ENCODE data around the gene PANX3. TPM values are rescaled to one million over a fixed set of nuclear protein-coding genes. Genes with fewer than 3 reads are reported as not detected.

The PANX3 gene
- total and polyA plus RNA-seq, 5 donors from 2014 or later, result not detected

DNA sequence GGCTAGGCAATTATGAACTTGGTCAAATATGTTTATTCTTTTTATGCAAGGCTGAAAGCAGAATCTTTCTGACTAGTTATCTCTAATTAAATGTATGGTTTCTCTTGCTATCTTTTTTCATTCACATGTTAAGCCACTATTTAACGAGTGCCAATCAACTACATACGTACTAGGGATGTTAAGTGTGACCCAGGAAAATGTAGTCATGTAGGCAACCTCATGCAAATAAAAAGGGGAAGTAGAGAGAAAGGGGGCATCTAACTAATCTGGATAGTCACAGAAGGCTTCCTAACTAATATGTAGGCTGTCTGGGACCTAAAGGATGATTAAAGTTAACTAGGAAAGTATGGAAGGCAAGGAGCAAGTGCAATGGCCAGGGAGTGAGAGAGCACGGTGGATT lies 34.9 kb downstream of the PANX3 start:
- ATAC-seq (ENCODE audit: low read depth in 2 of 2) (no peak), DNase-seq (no peak)
- no peaks in the 10 kb centered on the region for H3K9me3 ChIP-seq (ENCODE audit: control insufficient read depth in 2 of 2, low read length in 2 of 2)
- H3K36me3 ChIP-seq (ENCODE audit: control insufficient read depth, insufficient read depth, low read length), result no peaks in the 10 kb centered on the region
- H3K4me1 ChIP-seq (ENCODE audit: control insufficient read depth, insufficient read depth, low read length, poor library complexity, severe bottlenecking), result no peaks in the 10 kb centered on the region
- no peak overlapping the region for H3K27ac ChIP-seq (ENCODE audit: insufficient read depth, low read length, poor library complexity, severe bottlenecking)
- Mint-ChIP-seq H3K27me3 (no peaks in the 10 kb centered on the region), H3K4me3 (no peak overlapping the region), H3K9me3 (no peaks in the 10 kb centered on the region), H3K4me1 (no peaks in the 10 kb centered on the region), H3K27ac (no peak overlapping the region), H3K36me3 (peaks cover 10% of the 10 kb centered on the region)
- no peak overlapping the region for H3K4me3 ChIP-seq (ENCODE audit: low read depth, low read length)
- H3K27me3 ChIP-seq (ENCODE audit: control insufficient read depth, insufficient read depth, low read length), result no peaks in the 10 kb centered on the region

DNA sequence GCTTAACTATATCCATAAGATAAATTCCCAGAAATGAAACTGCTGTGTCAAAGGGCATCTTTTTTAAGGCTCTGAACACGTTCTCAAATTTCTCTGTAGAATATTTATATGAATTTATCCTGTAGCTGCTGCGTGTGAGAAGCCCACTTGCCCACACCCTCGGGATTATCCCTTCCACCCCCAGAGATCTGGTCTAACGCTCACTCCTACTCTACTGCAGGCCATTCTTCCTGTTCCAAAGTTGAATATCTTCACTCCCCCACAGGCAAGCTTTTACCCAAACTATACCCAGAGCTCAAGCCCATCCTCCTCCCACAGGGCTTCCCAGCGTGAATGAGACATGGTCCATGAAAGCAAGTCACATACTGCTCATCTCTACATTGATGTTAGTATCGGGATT lies 37.4 kb downstream of the PANX3 start:
- Histone ChIP-seq H3K36me3 (ENCODE audit: control insufficient read depth, insufficient read depth, low read length) (no peaks in the 10 kb centered on the region), H3K27me3 (ENCODE audit: control insufficient read depth, insufficient read depth, low read length) (no peaks in the 10 kb centered on the region), H3K4me3 (ENCODE audit: low read depth, low read length) (no peak overlapping the region), H3K27ac (ENCODE audit: insufficient read depth, low read length, poor library complexity, severe bottlenecking) (no peak overlapping the region), H3K9me3 (ENCODE audit: control insufficient read depth in 2 of 2, low read length in 2 of 2) (no peaks in the 10 kb centered on the region), H3K4me1 (ENCODE audit: control insufficient read depth, insufficient read depth, low read length, poor library complexity, severe bottlenecking) (no peaks in the 10 kb centered on the region)
- H3K9me3 Mint-ChIP-seq, result peaks cover 0 to 2% (median 0%) of the 10 kb centered on the region in 7 donors
- H3K4me3 Mint-ChIP-seq, result no peak overlapping the region
- no peaks in the 10 kb centered on the region for H3K27me3 Mint-ChIP-seq
- ATAC-seq (ENCODE audit: low read depth in 2 of 2) (no peak), DNase-seq (no peak)
- H3K36me3 Mint-ChIP-seq, result peaks cover 22% of the 10 kb centered on the region
- no peaks in the 10 kb centered on the region for H3K4me1 Mint-ChIP-seq
- no peak overlapping the region for H3K27ac Mint-ChIP-seq

DNA sequence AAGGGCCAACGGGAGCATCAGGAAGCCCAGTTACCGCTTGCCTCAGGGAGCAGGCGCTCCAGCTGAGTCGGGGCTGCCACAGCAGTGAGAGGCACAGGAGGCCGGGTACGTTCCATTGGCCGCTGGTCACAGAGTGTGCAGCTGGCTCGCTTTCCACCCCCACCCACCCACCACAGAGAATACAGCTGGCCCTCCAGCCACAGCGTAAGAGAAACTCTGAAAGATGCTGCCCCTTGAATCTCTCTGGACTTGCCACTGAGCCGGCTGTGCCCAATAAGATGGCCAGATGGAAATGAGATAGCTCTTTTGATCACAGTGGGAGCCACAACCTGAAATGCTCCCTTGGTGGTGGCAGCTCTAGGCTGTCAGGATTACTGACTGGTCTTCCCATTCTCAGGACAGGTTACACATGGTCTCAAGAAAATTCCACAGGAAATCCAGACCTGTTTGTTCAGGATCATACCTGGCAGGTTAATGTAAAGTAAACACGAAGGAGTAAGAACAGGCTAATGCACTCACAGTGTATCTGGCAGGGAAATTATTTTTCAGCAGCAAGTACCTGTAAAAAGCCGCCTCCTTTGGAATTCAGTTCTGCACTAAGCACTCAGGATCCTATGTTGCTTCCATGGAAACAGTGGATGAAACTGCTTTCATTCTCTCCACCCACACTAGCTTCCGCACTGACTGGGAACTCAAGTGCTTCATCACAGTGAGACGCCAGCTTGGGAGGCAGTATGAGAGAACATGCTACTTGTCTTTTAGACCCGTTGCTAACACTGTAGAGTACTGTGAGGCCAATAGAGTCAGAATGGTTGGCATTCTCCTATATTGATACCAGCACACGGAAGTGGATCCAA lies 45.8 kb downstream of the PANX3 start:
- H3K9me3 ChIP-seq (ENCODE audit: control insufficient read depth in 2 of 2, low read length in 2 of 2), result no peaks in the 10 kb centered on the region
- H3K27me3 ChIP-seq (ENCODE audit: control insufficient read depth, insufficient read depth, low read length), result no peaks in the 10 kb centered on the region
- H3K27ac ChIP-seq (ENCODE audit: insufficient read depth, low read length, poor library complexity, severe bottlenecking), result no peak overlapping the region
- Mint-ChIP-seq H3K4me3 (no peak overlapping the region), H3K27me3 (no peaks in the 10 kb centered on the region), H3K36me3 (peaks cover 22% of the 10 kb centered on the region), H3K9me3 (peaks cover 0 to 2% (median 0%) of the 10 kb centered on the region in 7 donors), H3K4me1 (no peaks in the 10 kb centered on the region), H3K27ac (no peak overlapping the region)
- H3K4me3 ChIP-seq (ENCODE audit: low read depth, low read length), result no peak overlapping the region
- no peaks in the 10 kb centered on the region for H3K36me3 ChIP-seq (ENCODE audit: control insufficient read depth, insufficient read depth, low read length)
- DNase-seq (no peak), ATAC-seq (ENCODE audit: low read depth in 2 of 2) (no peak)
- no peaks in the 10 kb centered on the region for H3K4me1 ChIP-seq (ENCODE audit: control insufficient read depth, insufficient read depth, low read length, poor library complexity, severe bottlenecking)

DNA sequence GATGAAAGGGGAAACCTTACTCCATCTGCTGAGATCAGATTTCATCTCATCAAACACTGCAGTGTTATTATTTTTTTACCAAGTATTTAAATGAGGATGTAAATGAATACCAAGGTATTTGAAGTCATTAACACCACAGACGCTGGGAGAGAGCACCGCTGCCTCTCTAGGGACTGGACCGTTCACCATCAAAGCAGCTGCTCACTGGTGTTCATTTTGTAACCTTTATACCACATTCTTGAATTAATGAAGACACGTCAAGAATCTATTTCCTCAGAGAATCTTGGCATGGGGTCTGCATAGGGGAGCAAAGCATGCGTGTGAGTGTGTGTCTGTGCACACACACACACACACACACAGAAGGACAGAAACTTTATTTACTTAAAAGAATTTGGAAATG lies 46.7 kb downstream of the PANX3 start:
- ATAC-seq (ENCODE audit: low read depth in 2 of 2) (no peak), DNase-seq (no peak)
- H3K27ac Mint-ChIP-seq, result no peak overlapping the region
- Histone ChIP-seq H3K27ac (ENCODE audit: insufficient read depth, low read length, poor library complexity, severe bottlenecking) (no peak overlapping the region), H3K4me1 (ENCODE audit: control insufficient read depth, insufficient read depth, low read length, poor library complexity, severe bottlenecking) (no peaks in the 10 kb centered on the region), H3K4me3 (ENCODE audit: low read depth, low read length) (no peak overlapping the region), H3K27me3 (ENCODE audit: control insufficient read depth, insufficient read depth, low read length) (no peaks in the 10 kb centered on the region), H3K36me3 (ENCODE audit: control insufficient read depth, insufficient read depth, low read length) (no peaks in the 10 kb centered on the region), H3K9me3 (ENCODE audit: control insufficient read depth in 2 of 2, low read length in 2 of 2) (no peaks in the 10 kb centered on the region)
- H3K9me3 Mint-ChIP-seq, result peaks cover 0 to 2% (median 0%) of the 10 kb centered on the region in 7 donors
- H3K4me1 Mint-ChIP-seq, result no peaks in the 10 kb centered on the region
- peaks cover 18% of the 10 kb centered on the region for H3K36me3 Mint-ChIP-seq
- no peak overlapping the region for H3K4me3 Mint-ChIP-seq
- no peaks in the 10 kb centered on the region for H3K27me3 Mint-ChIP-seq

DNA sequence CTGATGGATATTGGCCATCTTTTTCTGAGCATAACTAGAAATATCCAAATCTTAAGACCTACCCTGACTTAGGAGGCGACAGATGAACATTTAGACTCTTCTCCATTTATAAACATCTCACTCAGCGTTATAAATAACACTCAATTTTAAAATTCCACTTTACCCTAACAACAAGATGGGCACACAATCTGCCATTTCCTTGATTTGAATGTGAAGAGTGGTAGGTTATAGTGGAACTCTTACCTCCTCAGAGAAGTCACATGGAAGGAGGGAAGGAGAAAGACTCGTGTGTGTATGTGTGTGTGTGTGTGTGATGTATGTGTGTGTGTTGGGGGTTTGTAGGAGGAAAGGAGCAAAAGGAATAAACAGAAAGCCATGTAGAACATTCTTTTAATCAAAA lies 47.3 kb downstream of the PANX3 start:
- no peaks in the 10 kb centered on the region for H3K4me1 ChIP-seq (ENCODE audit: control insufficient read depth, insufficient read depth, low read length, poor library complexity, severe bottlenecking)
- H3K36me3 ChIP-seq (ENCODE audit: control insufficient read depth, insufficient read depth, low read length), result no peaks in the 10 kb centered on the region
- no peak overlapping the region for H3K4me3 Mint-ChIP-seq
- no peak for DNase-seq
- no peak overlapping the region for H3K27ac Mint-ChIP-seq
- no peaks in the 10 kb centered on the region for H3K27me3 ChIP-seq (ENCODE audit: control insufficient read depth, insufficient read depth, low read length)
- no peaks in the 10 kb centered on the region for H3K9me3 ChIP-seq (ENCODE audit: control insufficient read depth in 2 of 2, low read length in 2 of 2)
- H3K9me3 Mint-ChIP-seq, result peaks cover 0 to under 1% (median 0%) of the 10 kb centered on the region in 7 donors
- H3K27ac ChIP-seq (ENCODE audit: insufficient read depth, low read length, poor library complexity, severe bottlenecking), result no peak overlapping the region
- no peak overlapping the region for H3K4me3 ChIP-seq (ENCODE audit: low read depth, low read length)
- H3K4me1 Mint-ChIP-seq, result no peaks in the 10 kb centered on the region
- H3K27me3 Mint-ChIP-seq, result no peaks in the 10 kb centered on the region
- H3K36me3 Mint-ChIP-seq, result peaks cover 12% of the 10 kb centered on the region
- ATAC-seq (ENCODE audit: low read depth in 2 of 2), result no peak

DNA sequence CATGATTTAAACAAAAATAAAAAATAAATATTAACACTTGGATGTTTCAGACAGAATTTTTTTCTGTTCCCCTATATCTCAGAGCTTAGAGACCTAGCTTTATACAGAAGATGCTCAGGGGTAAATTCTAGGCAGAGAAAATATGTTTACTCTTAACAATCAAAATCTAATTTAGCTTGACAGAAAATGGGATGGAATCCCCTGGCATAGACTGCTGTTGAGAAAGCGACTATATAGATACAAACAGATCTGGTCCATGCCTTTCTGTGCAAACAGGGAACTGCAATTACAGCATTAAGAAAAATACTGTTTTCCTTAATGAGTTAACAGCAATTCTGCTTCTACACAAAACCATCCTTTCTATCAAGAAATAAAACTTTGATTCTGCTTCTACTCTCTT lies 47.8 kb downstream of the PANX3 start:
- Mint-ChIP-seq H3K27ac (no peak overlapping the region), H3K27me3 (no peaks in the 10 kb centered on the region), H3K36me3 (peaks cover 10% of the 10 kb centered on the region), H3K9me3 (no peaks in the 10 kb centered on the region), H3K4me3 (no peak overlapping the region), H3K4me1 (no peaks in the 10 kb centered on the region)
- no peaks in the 10 kb centered on the region for H3K36me3 ChIP-seq (ENCODE audit: control insufficient read depth, insufficient read depth, low read length)
- ATAC-seq (ENCODE audit: low read depth in 2 of 2) (no peak), DNase-seq (no peak)
- no peaks in the 10 kb centered on the region for H3K27me3 ChIP-seq (ENCODE audit: control insufficient read depth, insufficient read depth, low read length)
- no peak overlapping the region for H3K4me3 ChIP-seq (ENCODE audit: low read depth, low read length)
- H3K27ac ChIP-seq (ENCODE audit: insufficient read depth, low read length, poor library complexity, severe bottlenecking), result no peak overlapping the region
- no peaks in the 10 kb centered on the region for H3K4me1 ChIP-seq (ENCODE audit: control insufficient read depth, insufficient read depth, low read length, poor library complexity, severe bottlenecking)
- no peaks in the 10 kb centered on the region for H3K9me3 ChIP-seq (ENCODE audit: control insufficient read depth in 2 of 2, low read length in 2 of 2)

- ATAC-seq (ENCODE audit: low read depth in 2 of 2), result no peak
- Mint-ChIP-seq H3K4me1 (no peaks in the 10 kb centered on the region), H3K4me3 (no peak overlapping the region), H3K9me3 (no peaks in the 10 kb centered on the region), H3K27ac (no peak overlapping the region), H3K27me3 (no peaks in the 10 kb centered on the region), H3K36me3 (peaks cover 17% of the 10 kb centered on the region)
- Histone ChIP-seq H3K9me3 (ENCODE audit: control insufficient read depth in 2 of 2, low read length in 2 of 2) (no peaks in the 10 kb centered on the region), H3K27me3 (ENCODE audit: control insufficient read depth, insufficient read depth, low read length) (no peaks in the 10 kb centered on the region), H3K27ac (ENCODE audit: insufficient read depth, low read length, poor library complexity, severe bottlenecking) (no peak overlapping the region), H3K36me3 (ENCODE audit: control insufficient read depth, insufficient read depth, low read length) (no peaks in the 10 kb centered on the region), H3K4me3 (ENCODE audit: low read depth, low read length) (no peak overlapping the region), H3K4me1 (ENCODE audit: control insufficient read depth, insufficient read depth, low read length, poor library complexity, severe bottlenecking) (no peaks in the 10 kb centered on the region)
- DNase-seq, result no peak
These were observed 50.3 kb downstream of the PANX3 start for GRCh38 chr11:124661553-124661952.

DNA sequence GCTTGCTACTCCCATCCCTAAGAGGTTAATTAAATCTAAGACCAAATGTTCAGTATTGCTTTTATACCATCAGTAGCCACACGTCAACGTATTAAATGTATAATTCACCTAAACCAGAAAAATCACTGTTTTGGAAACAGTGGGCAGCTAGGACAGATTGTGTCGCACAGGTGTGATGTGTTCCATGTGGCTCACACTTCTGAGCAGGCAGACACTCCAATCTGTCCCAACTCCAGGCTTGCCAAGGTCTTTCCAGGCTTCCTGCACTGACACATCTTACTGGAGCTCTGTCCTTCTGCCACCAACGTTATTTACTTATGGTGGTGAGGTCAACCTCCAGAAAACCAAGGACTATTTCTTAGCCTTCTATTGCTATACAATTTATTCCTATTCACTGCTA lies 50.9 kb downstream of the PANX3 start:
- Mint-ChIP-seq H3K27me3 (no peaks in the 10 kb centered on the region), H3K27ac (no peak overlapping the region), H3K36me3 (peaks cover 17% of the 10 kb centered on the region), H3K4me1 (no peaks in the 10 kb centered on the region), H3K9me3 (no peaks in the 10 kb centered on the region), H3K4me3 (no peak overlapping the region)
- H3K27ac ChIP-seq (ENCODE audit: insufficient read depth, low read length, poor library complexity, severe bottlenecking), result no peak overlapping the region
- DNase-seq (no peak), ATAC-seq (ENCODE audit: low read depth in 2 of 2) (no peak)
- no peaks in the 10 kb centered on the region for H3K9me3 ChIP-seq (ENCODE audit: control insufficient read depth in 2 of 2, low read length in 2 of 2)
- H3K36me3 ChIP-seq (ENCODE audit: control insufficient read depth, insufficient read depth, low read length), result no peaks in the 10 kb centered on the region
- H3K27me3 ChIP-seq (ENCODE audit: control insufficient read depth, insufficient read depth, low read length), result no peaks in the 10 kb centered on the region
- no peaks in the 10 kb centered on the region for H3K4me1 ChIP-seq (ENCODE audit: control insufficient read depth, insufficient read depth, low read length, poor library complexity, severe bottlenecking)
- H3K4me3 ChIP-seq (ENCODE audit: low read depth, low read length), result no peak overlapping the region

All from CD4-positive, CD25-positive, alpha-beta regulatory T cell (primary cell).